Measurements from ENCODE around the gene GJB5. TPM values are rescaled to one million over a fixed set of nuclear protein-coding genes. Genes with fewer than 3 reads are reported as not detected.

Gene GJB5
- total and polyA plus RNA-seq, 2 donors from 2014 or later = not detected

DNA sequence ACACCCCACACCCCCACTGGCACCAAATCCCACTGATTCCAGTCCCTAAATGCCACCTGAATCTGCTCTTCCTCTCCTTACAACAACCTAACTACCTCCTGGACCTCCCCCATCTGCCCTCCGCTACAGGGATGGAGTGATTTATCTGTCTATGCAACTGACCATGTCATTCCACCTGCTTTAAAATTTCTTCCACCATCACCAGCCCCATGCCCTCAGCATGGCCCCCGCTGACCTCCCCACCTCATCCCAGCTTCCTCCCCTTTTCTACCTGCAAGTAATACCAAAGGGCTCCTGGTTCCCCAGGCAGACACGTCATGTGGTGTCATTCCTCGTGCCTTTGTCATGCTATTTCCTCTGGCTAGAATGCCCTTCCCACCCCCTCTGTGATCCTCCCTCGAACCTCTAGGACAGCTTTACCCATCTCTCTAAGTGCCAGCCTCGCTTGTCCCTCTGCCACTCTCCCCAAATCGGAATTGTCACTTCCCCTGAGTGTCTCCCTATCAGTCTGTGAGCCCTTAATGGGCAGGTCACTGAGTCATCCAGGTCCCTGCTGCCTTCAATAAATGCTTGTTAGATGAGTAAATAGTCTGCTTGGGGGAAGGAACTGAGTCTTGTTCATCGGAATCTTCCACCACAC lies 8.4 kb downstream of the GJB5 start:
- Histone ChIP-seq H3K9ac (ENCODE audit: low read length in 3 of 3) (no peak overlapping the region), H3K36me3 (ENCODE audit: control insufficient read depth in 2 of 3, insufficient read depth in 3 of 3, low read length in 3 of 3) (no peaks in the 10 kb centered on the region), H3K9me3 (ENCODE audit: control insufficient read depth in 2 of 3, insufficient read depth in 1 of 3, low read length in 3 of 3) (no peaks in the 10 kb centered on the region), H3K4me3 (ENCODE audit: low read length in 3 of 3) (no peak overlapping the region), H3K4me1 (ENCODE audit: control insufficient read depth in 2 of 3, insufficient read depth in 2 of 3, low read depth in 1 of 3, low read length in 3 of 3) (no peaks in the 10 kb centered on the region), H3K27me3 (ENCODE audit: control insufficient read depth, insufficient read depth, low read length) (no peaks in the 10 kb centered on the region), H3K27ac (ENCODE audit: low read depth in 2 of 2, low read length in 2 of 2) (no peak overlapping the region)
- DNase-seq (peak in 1 of 5 donors; percentile 35), FAIRE-seq (no peak)
- TF ChIP-seq, protein P1, sequence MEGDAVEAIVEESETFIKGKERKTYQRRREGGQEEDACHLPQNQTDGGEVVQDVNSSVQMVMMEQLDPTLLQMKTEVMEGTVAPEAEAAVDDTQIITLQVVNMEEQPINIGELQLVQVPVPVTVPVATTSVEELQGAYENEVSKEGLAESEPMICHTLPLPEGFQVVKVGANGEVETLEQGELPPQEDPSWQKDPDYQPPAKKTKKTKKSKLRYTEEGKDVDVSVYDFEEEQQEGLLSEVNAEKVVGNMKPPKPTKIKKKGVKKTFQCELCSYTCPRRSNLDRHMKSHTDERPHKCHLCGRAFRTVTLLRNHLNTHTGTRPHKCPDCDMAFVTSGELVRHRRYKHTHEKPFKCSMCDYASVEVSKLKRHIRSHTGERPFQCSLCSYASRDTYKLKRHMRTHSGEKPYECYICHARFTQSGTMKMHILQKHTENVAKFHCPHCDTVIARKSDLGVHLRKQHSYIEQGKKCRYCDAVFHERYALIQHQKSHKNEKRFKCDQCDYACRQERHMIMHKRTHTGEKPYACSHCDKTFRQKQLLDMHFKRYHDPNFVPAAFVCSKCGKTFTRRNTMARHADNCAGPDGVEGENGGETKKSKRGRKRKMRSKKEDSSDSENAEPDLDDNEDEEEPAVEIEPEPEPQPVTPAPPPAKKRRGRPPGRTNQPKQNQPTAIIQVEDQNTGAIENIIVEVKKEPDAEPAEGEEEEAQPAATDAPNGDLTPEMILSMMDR (IDR thresholded peaks at IDR 0.05; ENCODE audit: borderline replicate concordance, extremely low read depth, insufficient read depth) = no peak
- intact Hi-C loops (cut with DNase I) = no loop called here

DNA sequence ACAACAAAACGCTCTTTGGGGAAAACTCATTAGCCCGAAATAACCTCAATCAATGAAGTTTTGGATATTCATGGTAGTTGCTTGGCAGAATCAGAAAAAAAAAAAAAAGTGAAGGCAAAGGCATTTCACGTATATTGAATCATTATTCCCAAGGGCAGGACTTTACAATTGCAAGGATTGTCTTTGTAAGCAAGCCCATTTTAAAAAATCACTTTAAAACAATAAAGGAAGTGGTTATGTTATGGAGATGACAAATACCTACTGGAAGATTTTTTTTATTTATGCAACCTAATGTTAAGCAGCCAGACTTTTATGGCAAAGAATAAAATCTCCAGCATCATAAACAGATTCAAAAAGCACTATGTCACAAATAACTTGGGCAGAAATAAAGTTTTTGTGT lies 14.0 kb downstream of the GJB5 start:
- Histone ChIP-seq H3K9ac (ENCODE audit: low read length in 3 of 3) (no peak overlapping the region), H3K4me3 (ENCODE audit: low read length in 3 of 3) (no peak overlapping the region), H3K4me1 (ENCODE audit: control insufficient read depth in 2 of 3, insufficient read depth in 2 of 3, low read depth in 1 of 3, low read length in 3 of 3) (no peaks in the 10 kb centered on the region), H3K27me3 (ENCODE audit: control insufficient read depth, insufficient read depth, low read length) (no peaks in the 10 kb centered on the region), H3K9me3 (ENCODE audit: control insufficient read depth in 2 of 3, insufficient read depth in 1 of 3, low read length in 3 of 3) (no peaks in the 10 kb centered on the region), H3K36me3 (ENCODE audit: control insufficient read depth in 2 of 3, insufficient read depth in 3 of 3, low read length in 3 of 3) (no peaks in the 10 kb centered on the region), H3K27ac (ENCODE audit: low read depth in 2 of 2, low read length in 2 of 2) (no peak overlapping the region)
- TF ChIP-seq, protein P1 (IDR thresholded peaks at IDR 0.05; ENCODE audit: borderline replicate concordance, extremely low read depth, insufficient read depth) = no peak
- intact Hi-C loops (cut with DNase I) = no loop called here
- FAIRE-seq = no peak
- no peak for DNase-seq

DNA sequence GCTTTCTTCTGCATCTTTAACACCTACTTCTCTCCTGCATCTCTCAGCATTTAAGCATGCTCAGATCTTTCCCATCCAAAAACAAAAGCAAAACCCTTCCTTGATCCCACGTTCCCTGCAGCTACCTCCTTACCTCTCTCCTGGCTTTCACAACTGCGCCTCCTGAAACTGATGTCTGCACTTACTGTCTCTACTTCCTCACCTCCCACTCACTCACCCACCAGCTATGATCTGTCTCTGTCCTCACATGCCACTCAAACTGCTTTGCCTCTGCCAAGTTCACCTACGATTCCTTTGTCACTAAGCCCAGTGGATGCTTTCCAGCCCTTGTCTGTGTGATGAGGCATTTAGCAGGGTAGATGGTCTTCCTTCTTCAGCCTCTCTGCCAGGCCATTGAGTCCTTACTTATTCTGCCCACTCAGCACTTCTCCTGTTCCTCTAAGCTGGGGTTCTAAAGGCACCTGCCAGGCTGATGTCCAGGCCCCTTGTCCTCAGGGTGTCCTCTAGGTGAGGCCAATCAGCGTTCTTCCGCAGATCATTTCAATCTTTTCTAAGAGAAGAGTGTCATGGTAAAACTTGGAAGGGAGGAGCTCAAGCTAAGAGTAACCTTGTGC lies 16.2 kb downstream of the GJB5 start:
- Histone ChIP-seq H3K9me3 (ENCODE audit: control insufficient read depth in 2 of 3, insufficient read depth in 1 of 3, low read length in 3 of 3) (no peaks in the 10 kb centered on the region), H3K4me3 (ENCODE audit: low read length in 3 of 3) (no peak overlapping the region), H3K36me3 (ENCODE audit: control insufficient read depth in 2 of 3, insufficient read depth in 3 of 3, low read length in 3 of 3) (no peaks in the 10 kb centered on the region), H3K27me3 (ENCODE audit: control insufficient read depth, insufficient read depth, low read length) (no peaks in the 10 kb centered on the region), H3K27ac (ENCODE audit: low read depth in 2 of 2, low read length in 2 of 2) (no peak overlapping the region), H3K4me1 (ENCODE audit: control insufficient read depth in 2 of 3, insufficient read depth in 2 of 3, low read depth in 1 of 3, low read length in 3 of 3) (no peaks in the 10 kb centered on the region), H3K9ac (ENCODE audit: low read length in 3 of 3) (no peak overlapping the region)
- no peak for FAIRE-seq
- no peak for DNase-seq
- TF ChIP-seq, protein P1 (IDR thresholded peaks at IDR 0.05; ENCODE audit: borderline replicate concordance, extremely low read depth, insufficient read depth) = no peak
- intact Hi-C loops (cut with DNase I) = no loop called here

Measured in kidney (tissue), 14 donors.